Measurements from ENCODE around the gene PARP2.

- TF ChIP-seq SUZ12 (IDR thresholded peaks at IDR 0.05; ENCODE audit: extremely low read depth, insufficient read depth, insufficient read length): no peak
- TF ChIP-seq YY1 (IDR thresholded peaks at IDR 0.05; ENCODE audit: insufficient read depth, insufficient read length): no peak
- no peak for TF ChIP-seq ZNF274 (IDR thresholded peaks at IDR 0.05; ENCODE audit: low read depth, low read length)
These were observed 3.3 kb downstream of the PARP2 start for GRCh38 chr14:20346713-20347112.

Data from NT2/D1 (cell line).